ENCODE data around the gene MAGI2.

DNA sequence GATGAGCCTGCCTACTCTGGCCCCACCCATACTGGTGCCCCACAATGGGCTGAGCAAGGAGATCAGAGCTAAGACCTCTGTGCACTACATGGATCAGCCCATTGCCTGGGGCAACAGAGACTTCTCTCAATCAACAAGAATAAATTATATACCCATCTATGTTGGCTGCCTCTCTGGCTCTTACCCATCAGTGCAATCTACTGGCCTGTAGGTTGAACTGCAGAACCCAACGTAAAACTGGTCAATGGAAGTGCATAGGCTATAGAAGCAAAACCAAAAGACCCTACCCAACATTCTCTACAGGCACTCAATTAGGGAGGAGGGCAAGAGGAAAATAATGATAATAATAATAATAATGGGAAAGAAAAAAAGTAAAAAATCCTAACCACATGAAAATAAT is 574.3 kb downstream of the MAGI2 start:
- TF ChIP-seq, protein P1, sequence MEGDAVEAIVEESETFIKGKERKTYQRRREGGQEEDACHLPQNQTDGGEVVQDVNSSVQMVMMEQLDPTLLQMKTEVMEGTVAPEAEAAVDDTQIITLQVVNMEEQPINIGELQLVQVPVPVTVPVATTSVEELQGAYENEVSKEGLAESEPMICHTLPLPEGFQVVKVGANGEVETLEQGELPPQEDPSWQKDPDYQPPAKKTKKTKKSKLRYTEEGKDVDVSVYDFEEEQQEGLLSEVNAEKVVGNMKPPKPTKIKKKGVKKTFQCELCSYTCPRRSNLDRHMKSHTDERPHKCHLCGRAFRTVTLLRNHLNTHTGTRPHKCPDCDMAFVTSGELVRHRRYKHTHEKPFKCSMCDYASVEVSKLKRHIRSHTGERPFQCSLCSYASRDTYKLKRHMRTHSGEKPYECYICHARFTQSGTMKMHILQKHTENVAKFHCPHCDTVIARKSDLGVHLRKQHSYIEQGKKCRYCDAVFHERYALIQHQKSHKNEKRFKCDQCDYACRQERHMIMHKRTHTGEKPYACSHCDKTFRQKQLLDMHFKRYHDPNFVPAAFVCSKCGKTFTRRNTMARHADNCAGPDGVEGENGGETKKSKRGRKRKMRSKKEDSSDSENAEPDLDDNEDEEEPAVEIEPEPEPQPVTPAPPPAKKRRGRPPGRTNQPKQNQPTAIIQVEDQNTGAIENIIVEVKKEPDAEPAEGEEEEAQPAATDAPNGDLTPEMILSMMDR (conservative IDR thresholded peaks at IDR 0.05; ENCODE audit: low read depth, low read length), result no peak
- no peak for TF ChIP-seq EZH2 (IDR thresholded peaks at IDR 0.05; ENCODE audit: borderline replicate concordance, low read depth, low read length, poor library complexity, severe bottlenecking)

Measured in A673 (cell line).